Measurements from ENCODE around the gene C4orf54. TPM values are rescaled to one million over a fixed set of nuclear protein-coding genes. Genes with fewer than 3 reads are reported as not detected.

C4orf54 gene
- total RNA-seq, 1 experiment from 2014 or later, result not detected

DNA sequence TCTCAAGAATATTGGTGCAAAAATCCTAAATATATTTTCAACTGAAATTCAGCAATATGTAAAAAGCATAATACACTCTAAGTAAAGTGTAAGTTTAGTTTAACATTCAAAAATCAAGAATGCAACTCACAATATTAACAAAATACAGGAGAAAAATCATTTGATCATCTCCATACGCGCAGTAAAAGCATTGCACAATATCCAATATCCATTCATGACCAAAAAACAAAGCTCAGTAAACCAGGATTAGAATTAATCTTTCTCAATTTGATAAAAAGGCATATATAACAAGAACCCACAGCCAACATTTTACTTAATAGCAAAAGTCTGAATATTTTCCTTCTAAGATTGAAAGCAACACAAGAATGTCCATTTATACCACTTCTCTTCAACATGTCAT, 48.3 kb upstream of the C4orf54 start:
- no peak overlapping the region for H4K8ac ChIP-seq (replicated peaks; ENCODE audit: insufficient read length, low read depth, low read length)
- H3K4me1 Mint-ChIP-seq, result no peaks in the 10 kb centered on the region
- no peak overlapping the region for H3K4ac ChIP-seq (ENCODE audit: low read depth, low read length)
- no peaks in the 10 kb centered on the region for H3K79me2 ChIP-seq (ENCODE audit: insufficient read depth, low read length)
- H3K4me1 ChIP-seq (ENCODE audit: insufficient read depth, low read length), result no peaks in the 10 kb centered on the region
- no peaks in the 10 kb centered on the region for H3K9me3 ChIP-seq (ENCODE audit: control insufficient read depth, low read depth, low read length)
- H2AFZ ChIP-seq (ENCODE audit: low read length), result no peak overlapping the region
- H3K56ac ChIP-seq (ENCODE audit: insufficient read length, low read depth, low read length), result no peak overlapping the region
- H3K36me3 Mint-ChIP-seq (ENCODE audit: insufficient read depth in 1 of 3, low read depth in 3 of 3), result no peaks in the 10 kb centered on the region; a peak in 2 of 7 replicates
- H3K14ac ChIP-seq (ENCODE audit: insufficient read depth, low read length), result no peak overlapping the region
- H4K5ac ChIP-seq (ENCODE audit: insufficient read length, low read depth, low read length), result no peak overlapping the region
- no peaks in the 10 kb centered on the region for H4K20me1 ChIP-seq (ENCODE audit: control insufficient read depth, insufficient read depth, insufficient read length)
- H4K91ac ChIP-seq (ENCODE audit: insufficient read length, low read depth, low read length), result no peak overlapping the region
- H2AK5ac ChIP-seq (ENCODE audit: insufficient read length, low read length), result no peak overlapping the region
- H3K4me3 Mint-ChIP-seq, result no peak overlapping the region
- no peak overlapping the region for H3K18ac ChIP-seq (ENCODE audit: insufficient read length, low read depth, low read length)
- no peak overlapping the region for H3K27ac Mint-ChIP-seq
- no CpG with 5 or more reads among the region's 2 CpGs for WGBS (ENCODE audit: extremely low coverage, insufficient read length, low lambda C conversion rate)
- no peak overlapping the region for H2BK15ac ChIP-seq (ENCODE audit: low read depth, low read length)
- DNase-seq, result no peak
- H3T11ph ChIP-seq (ENCODE audit: low read length), result no peak overlapping the region
- H3K27me3 ChIP-seq (ENCODE audit: insufficient read depth, low read length), result no peaks in the 10 kb centered on the region
- TF ChIP-seq, protein P1, sequence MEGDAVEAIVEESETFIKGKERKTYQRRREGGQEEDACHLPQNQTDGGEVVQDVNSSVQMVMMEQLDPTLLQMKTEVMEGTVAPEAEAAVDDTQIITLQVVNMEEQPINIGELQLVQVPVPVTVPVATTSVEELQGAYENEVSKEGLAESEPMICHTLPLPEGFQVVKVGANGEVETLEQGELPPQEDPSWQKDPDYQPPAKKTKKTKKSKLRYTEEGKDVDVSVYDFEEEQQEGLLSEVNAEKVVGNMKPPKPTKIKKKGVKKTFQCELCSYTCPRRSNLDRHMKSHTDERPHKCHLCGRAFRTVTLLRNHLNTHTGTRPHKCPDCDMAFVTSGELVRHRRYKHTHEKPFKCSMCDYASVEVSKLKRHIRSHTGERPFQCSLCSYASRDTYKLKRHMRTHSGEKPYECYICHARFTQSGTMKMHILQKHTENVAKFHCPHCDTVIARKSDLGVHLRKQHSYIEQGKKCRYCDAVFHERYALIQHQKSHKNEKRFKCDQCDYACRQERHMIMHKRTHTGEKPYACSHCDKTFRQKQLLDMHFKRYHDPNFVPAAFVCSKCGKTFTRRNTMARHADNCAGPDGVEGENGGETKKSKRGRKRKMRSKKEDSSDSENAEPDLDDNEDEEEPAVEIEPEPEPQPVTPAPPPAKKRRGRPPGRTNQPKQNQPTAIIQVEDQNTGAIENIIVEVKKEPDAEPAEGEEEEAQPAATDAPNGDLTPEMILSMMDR (conservative IDR thresholded peaks at IDR 0.05), result no peak
- H3K9me3 Mint-ChIP-seq, result peaks cover 0 to 3% of the 10 kb centered on the region in 2 experiments; a peak in 3 of 5 replicates
- no peak overlapping the region for H3K27ac ChIP-seq (ENCODE audit: insufficient read length, low read depth, low read length)
- H2BK12ac ChIP-seq (ENCODE audit: insufficient read length, low read depth, low read length), result no peak overlapping the region
- no peak overlapping the region for H3K23ac ChIP-seq (ENCODE audit: insufficient read length, low read depth, low read length)
- H3K4me2 ChIP-seq (ENCODE audit: insufficient read depth, insufficient read length, low read length), result no peak overlapping the region
- no peaks in the 10 kb centered on the region for H3K23me2 ChIP-seq (ENCODE audit: insufficient read length, low read depth, low read length, poor library complexity, severe bottlenecking)
- no peak overlapping the region for H2BK20ac ChIP-seq (ENCODE audit: low read depth, low read length, poor library complexity, severe bottlenecking)
- H2BK120ac ChIP-seq (ENCODE audit: low read depth, low read length, poor library complexity, severe bottlenecking), result no peak overlapping the region
- H3K27me3 Mint-ChIP-seq (ENCODE audit: low read depth), result no peaks in the 10 kb centered on the region; the same call in 1 of the 2 replicates
- no peak overlapping the region for H2BK5ac ChIP-seq (ENCODE audit: insufficient read length, low read length)
- no peak overlapping the region for H3K9ac ChIP-seq (ENCODE audit: extremely low read depth, insufficient read length, low read length)
- no peaks in the 10 kb centered on the region for H3K79me1 ChIP-seq (ENCODE audit: insufficient read depth, low read depth, low read length, poor library complexity, severe bottlenecking)

Data from H9 (cell line).